NT2/D1 (cell line): ENCODE results near the gene FAM237A.

Experiments
- SUZ12 ChIP-seq: IDR thresholded peaks from 2 replicates; pipeline ENCODE4 v1.6.1; 2011; ENCODE audit not compliant: insufficient read length, insufficient read depth; ENCODE audit errors: extremely low read depth
- YY1 ChIP-seq: IDR thresholded peaks from 2 replicates; pipeline ENCODE4 v1.6.1; 2011; ENCODE audit not compliant: insufficient read length, insufficient read depth
- ZNF274 ChIP-seq: IDR thresholded peaks from 2 replicates; pipeline ENCODE4 v1.6.1; 2011; ENCODE audit warnings: mild to moderate bottlenecking, low read depth, low read length

GRCh38 chr2:206615417-206616089 lies 26.7 kb upstream of the FAM237A start:
- no peak for TF ChIP-seq SUZ12
- no peak for TF ChIP-seq ZNF274
- TF ChIP-seq YY1 = no peak
